NCI-H1092 (cell line): ENCODE measurements around the gene GRIA1.

ENCODE experiments used
- DNase-seq: peaks from one replicate; lab custom pipeline; 2025; lab: John Stamatoyannopoulos, UW

Gene GRIA1

GRCh38 chr5:153490118-153491037, at the start of gene GRIA1:
Gene GRIA1, plus strand, starts transcription at chr5:153490670.
- DNase-seq, result peak; percentile 39

GRCh38 chr5:153445875-153446579, 44.4 kb upstream of the GRIA1 start:
- peak; percentile 71 for DNase-seq

GRCh38 chr5:153447534-153447933, 42.9 kb upstream of the GRIA1 start:
- no peak for DNase-seq

- DNase-seq, result no peak
Measured at GRCh38 chr5:153456354-153456753, 34.1 kb upstream of the GRIA1 start.

GRCh38 chr5:153456993-153457392, 33.5 kb upstream of the GRIA1 start:
- no peak for DNase-seq

GRCh38 chr5:153458268-153458667, 32.2 kb upstream of the GRIA1 start:
- DNase-seq, result no peak

- DNase-seq, result peak; percentile 52
Measured at GRCh38 chr5:153459051-153459743, 31.3 kb upstream of the GRIA1 start.

GRCh38 chr5:153460421-153460820, 30.0 kb upstream of the GRIA1 start:
- no peak for DNase-seq

- DNase-seq, result no peak
Measured at GRCh38 chr5:153461341-153461740, 29.1 kb upstream of the GRIA1 start.

GRCh38 chr5:153463806-153464205, 26.7 kb upstream of the GRIA1 start:
- DNase-seq, result no peak

GRCh38 chr5:153467546-153467945, 22.9 kb upstream of the GRIA1 start:
- no peak for DNase-seq

- DNase-seq, result no peak
Measured at GRCh38 chr5:153469423-153469822, 21.0 kb upstream of the GRIA1 start.

- no peak for DNase-seq
Measured at GRCh38 chr5:153470736-153471135, 19.7 kb upstream of the GRIA1 start.

- no peak for DNase-seq
Measured at GRCh38 chr5:153476767-153477166, 13.7 kb upstream of the GRIA1 start.

GRCh38 chr5:153480401-153480800, 10.1 kb upstream of the GRIA1 start:
- DNase-seq, result no peak

GRCh38 chr5:153483482-153483881, 7.0 kb upstream of the GRIA1 start:
- DNase-seq, result no peak

GRCh38 chr5:153485641-153486040, 4.8 kb upstream of the GRIA1 start:
- DNase-seq, result no peak

GRCh38 chr5:153486771-153487170, 3.7 kb upstream of the GRIA1 start:
- DNase-seq, result no peak

- no peak for DNase-seq
Measured at GRCh38 chr5:153489611-153490010, 859 bp upstream of the GRIA1 start.

GRCh38 chr5:153491038-153491744, 721 bp downstream of the GRIA1 start:
- DNase-seq, result no peak

GRCh38 chr5:153491856-153492255, 1.4 kb downstream of the GRIA1 start:
- no peak for DNase-seq

- DNase-seq, result no peak
Measured at GRCh38 chr5:153496835-153497234, 6.4 kb downstream of the GRIA1 start.
